ACHN (cell line): ENCODE measurements around the gene PRSS56.

Experiments
- DNase-seq: peaks from one replicate; pipeline ENCODE4 v3.0.0-alpha.2; 2015
- in situ Hi-C: cut with HindIII; loops from 2 replicates; pipeline ENCODE4 v1.10.0; 2017; ENCODE audit warnings: low sequenced_read_pairs, low pct_ligation_motif_present, low pct_unique_long_range_greater_than_20kb

Gene PRSS56

DNA sequence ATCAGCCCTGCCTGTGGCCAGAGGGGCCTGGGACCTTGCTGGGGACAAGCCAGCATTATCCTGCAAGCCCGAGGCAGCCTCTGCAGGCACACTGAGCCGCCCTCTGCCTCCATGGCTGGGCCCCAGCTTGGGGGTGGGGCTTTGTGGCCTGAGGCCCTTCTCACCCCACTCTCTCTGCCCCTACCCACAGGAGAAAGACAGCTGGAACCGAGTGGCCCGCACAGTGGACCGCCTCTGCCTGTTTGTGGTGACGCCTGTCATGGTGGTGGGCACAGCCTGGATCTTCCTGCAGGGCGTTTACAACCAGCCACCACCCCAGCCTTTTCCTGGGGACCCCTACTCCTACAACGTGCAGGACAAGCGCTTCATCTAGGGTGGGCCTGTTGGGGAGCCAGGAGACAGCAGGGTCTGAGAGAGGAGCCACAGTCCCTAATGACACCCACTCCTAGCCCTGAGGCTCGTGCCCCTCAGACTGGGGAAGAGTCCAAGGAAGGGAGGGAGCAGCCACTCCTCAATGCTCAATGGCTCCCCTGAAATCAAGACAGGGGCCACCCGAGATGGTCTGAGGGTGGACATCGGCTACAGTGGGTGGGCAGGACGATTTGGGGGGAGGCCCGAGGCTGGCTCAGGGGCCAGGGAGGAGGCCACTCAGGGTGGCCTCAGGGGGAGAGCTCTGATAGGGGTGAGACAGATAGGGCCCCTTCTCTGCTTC is 14.9 kb downstream of the PRSS56 start:
- no peak for DNase-seq
- in situ Hi-C loops = no loop called here

- no peak for DNase-seq
- in situ Hi-C loops = no loop called here
Observed at GRCh38 chr2:232535761-232536530, 15.8 kb downstream of the PRSS56 start.

- DNase-seq = no peak
- in situ Hi-C loops = no loop called here
Observed at GRCh38 chr2:232537079-232537478, 16.9 kb downstream of the PRSS56 start.

GRCh38 chr2:232537499-232537898 is 17.3 kb downstream of the PRSS56 start:
- no peak for DNase-seq
- in situ Hi-C loops = no loop called here

GRCh38 chr2:232538671-232539070 is 18.5 kb downstream of the PRSS56 start:
- no peak for DNase-seq
- in situ Hi-C loops = no loop called here

- DNase-seq = no peak
- in situ Hi-C loops = no loop called here
Observed at GRCh38 chr2:232539298-232540231, 19.4 kb downstream of the PRSS56 start, which contains the start of gene CHRNG. Gene CHRNG, plus strand, starts transcription at chr2:232539692. Its CDS starts 56 bp downstream, at chr2:232539748.

GRCh38 chr2:232540441-232541041 is 20.4 kb downstream of the PRSS56 start:
- in situ Hi-C loops = no loop called here
- no peak for DNase-seq

DNA sequence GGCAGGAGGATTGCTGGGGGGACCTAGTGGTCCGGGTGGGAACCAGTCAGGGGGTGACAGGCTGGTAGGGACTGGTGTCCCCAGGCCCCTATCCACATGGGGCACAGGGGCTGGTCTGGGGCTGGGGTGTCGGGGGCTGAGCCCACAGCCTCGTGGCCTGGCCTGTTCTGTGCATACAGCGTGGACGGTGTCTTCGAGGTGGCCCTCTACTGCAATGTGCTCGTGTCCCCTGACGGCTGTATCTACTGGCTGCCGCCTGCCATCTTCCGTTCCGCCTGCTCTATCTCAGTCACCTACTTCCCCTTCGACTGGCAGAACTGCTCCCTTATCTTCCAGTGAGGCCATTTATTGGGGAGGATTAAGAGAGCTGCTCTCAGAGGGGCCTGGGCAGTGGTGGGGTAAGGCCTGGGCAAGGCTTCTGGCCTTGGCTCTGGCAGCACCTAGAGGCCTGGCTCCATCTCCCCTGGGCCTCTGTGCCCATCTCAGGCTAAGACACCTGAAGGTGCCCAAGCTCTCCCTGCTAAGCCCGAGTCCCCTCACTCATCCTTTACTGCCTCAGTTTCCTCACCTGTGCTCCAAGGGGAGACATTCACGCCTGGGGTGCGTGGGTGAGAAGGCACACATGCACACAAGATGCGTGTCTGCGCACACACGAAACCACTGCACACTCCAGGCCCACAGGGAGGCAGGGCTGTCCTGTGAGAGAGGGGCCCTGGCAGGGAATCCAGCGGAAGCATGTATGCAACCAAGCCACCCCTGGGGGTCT is 21.2 kb downstream of the PRSS56 start:
- no peak for DNase-seq
- in situ Hi-C loops = no loop called here

GRCh38 chr2:232541961-232542714 is 21.9 kb downstream of the PRSS56 start:
- in situ Hi-C loops = no loop called here
- no peak for DNase-seq

DNA sequence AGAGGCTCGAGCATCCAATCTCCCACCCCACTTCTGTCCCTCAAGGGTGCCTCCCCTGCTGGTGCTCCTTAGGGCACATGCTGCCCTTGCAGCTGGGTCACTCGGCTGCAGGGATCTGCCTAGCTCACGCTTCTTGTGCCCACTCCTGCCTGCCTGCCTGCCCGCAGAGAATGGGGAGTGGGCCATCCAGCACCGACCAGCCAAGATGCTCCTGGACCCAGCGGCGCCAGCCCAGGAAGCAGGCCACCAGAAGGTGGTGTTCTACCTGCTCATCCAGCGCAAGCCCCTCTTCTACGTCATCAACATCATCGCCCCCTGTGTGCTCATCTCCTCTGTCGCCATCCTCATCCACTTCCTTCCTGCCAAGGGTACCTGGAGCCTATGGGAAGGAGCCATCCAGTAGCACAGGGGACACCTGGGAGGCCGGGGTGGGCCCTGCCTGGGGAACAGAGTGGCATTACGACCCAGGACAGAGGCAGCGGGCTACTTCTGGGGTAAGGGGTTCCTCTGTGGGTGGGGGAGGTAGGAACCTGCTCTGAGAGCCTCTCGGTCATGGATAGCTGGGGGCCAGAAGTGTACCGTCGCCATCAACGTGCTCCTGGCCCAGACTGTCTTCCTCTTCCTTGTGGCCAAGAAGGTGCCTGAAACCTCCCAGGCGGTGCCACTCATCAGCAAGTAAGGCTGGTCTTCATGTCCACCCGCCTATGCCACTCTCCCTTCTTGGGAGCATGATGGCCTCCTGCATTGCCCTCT is 22.7 kb downstream of the PRSS56 start:
- in situ Hi-C loops = no loop called here
- DNase-seq = no peak

GRCh38 chr2:232543491-232543890 is 23.3 kb downstream of the PRSS56 start:
- in situ Hi-C loops = no loop called here
- DNase-seq = no peak

DNA sequence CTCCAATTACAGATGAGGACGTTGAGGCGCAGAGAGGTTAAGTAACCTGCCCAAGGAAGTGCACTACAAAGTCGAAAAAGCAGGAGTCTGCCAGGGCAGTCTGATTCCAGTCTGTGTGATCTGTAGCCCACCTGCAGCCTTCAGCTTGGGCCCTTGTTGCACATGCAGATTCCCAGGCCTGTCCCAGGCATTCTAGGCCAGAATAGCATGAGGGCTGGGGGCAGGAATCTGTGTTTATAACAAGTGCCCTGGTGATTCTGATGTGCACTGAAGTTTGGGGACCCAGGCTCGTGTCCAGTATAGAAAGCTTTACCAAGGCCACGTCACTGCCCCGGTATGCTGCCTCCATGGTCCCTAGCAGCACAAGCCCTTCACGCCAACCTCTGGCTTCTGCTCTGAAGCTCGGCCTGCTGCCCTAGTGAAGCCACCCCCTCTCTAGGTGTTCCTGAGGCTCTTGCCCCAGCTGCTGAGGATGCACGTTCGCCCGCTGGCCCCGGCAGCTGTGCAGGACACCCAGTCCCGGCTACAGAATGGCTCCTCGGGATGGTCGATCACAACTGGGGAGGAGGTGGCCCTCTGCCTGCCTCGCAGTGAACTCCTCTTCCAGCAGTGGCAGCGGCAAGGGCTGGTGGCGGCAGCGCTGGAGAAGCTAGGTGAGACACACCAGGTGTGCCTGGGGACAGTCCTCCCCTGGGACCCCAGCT is 23.9 kb downstream of the PRSS56 start:
- DNase-seq = no peak
- in situ Hi-C loops = no loop called here

GRCh38 chr2:232544674-232545073 is 24.5 kb downstream of the PRSS56 start:
- no peak for DNase-seq
- in situ Hi-C loops = no loop called here

- in situ Hi-C loops = no loop called here
- DNase-seq = no peak
Observed at GRCh38 chr2:232545511-232546375, 25.6 kb downstream of the PRSS56 start.

GRCh38 chr2:232547991-232548390 is 27.8 kb downstream of the PRSS56 start:
- in situ Hi-C loops = no loop called here

More at GRCh38 chr2:232547991-232548390, 27.8 kb downstream of the PRSS56 start:
- DNase-seq = no peak
